GM12878 (cell line): ENCODE results near the gene SERPINI1. TPM values are rescaled to one million over a fixed set of nuclear protein-coding genes. Genes with fewer than 3 reads are reported as not detected.
A peak's percentile ranks its signal among the peaks of the same experiment; 100 is the strongest.

Experiments
- BMI1 ChIP-seq: fragments of 450-650 bp; IDR thresholded peaks from 2 replicates; pipeline ENCODE4 v1.6.1; 2016; ENCODE audit warnings: mild to moderate bottlenecking, moderate library complexity, borderline replicate concordance
- CBX3 ChIP-seq: fragments of 200-600 bp; sonication (generic); IDR thresholded peaks from 2 replicates; pipeline ENCODE4 v1.6.1; 2016; ENCODE audit warnings: low read depth, borderline replicate concordance
- CHD4 ChIP-seq: fragments of 200-600 bp; sonication (generic); IDR thresholded peaks from 2 replicates; pipeline ENCODE4 v1.6.1; 2016; ENCODE audit warnings: mild to moderate bottlenecking
- EGR1 ChIP-seq, 2 experiments: IDR thresholded peaks; 1 replicate in 1 of 2; 2 replicates in 1 of 2; pipeline ENCODE4 v1.6.1; 2011 to 2012; ENCODE audit warnings: low read depth in 2 of 2, low read length in 2 of 2, borderline replicate concordance in 1 of 2, mild to moderate bottlenecking in 1 of 2, moderate library complexity in 1 of 2
- ESRRA ChIP-seq: IDR thresholded peaks from 2 replicates; pipeline ENCODE4 v1.6.1; 2012; ENCODE audit warnings: mild to moderate bottlenecking, low read length, improper control_type of control experiment
- GATAD2B ChIP-seq: fragments of 450-650 bp; conservative IDR thresholded peaks from 2 replicates; pipeline ENCODE4 v1.6.1; 2017; ENCODE audit warnings: low read depth, mild to moderate bottlenecking, moderate library complexity
- HCFC1 ChIP-seq: fragments of 150-350 bp; IDR thresholded peaks from 2 replicates; pipeline ENCODE4 v1.6.1; 2014; ENCODE audit warnings: low read length
- IRF4 ChIP-seq: IDR thresholded peaks from 2 replicates; pipeline ENCODE4 v1.6.1; 2011; ENCODE audit warnings: low read depth, low read length
- MYB ChIP-seq: fragments of 150-350 bp; IDR thresholded peaks from 2 replicates; pipeline ENCODE4 v1.6.1; 2014; ENCODE audit warnings: mild to moderate bottlenecking, low read depth, low read length, borderline replicate concordance
- NFIC ChIP-seq: IDR thresholded peaks from 2 replicates; pipeline ENCODE4 v1.6.1; 2012; ENCODE audit warnings: low read depth, mild to moderate bottlenecking, inconsistent platforms, low read length, moderate library complexity
- PML ChIP-seq: IDR thresholded peaks from 2 replicates; pipeline ENCODE4 v1.6.1; 2012; ENCODE audit warnings: low read length, inconsistent platforms
- RAD21 ChIP-seq: IDR thresholded peaks from 2 replicates; pipeline ENCODE4 v1.6.1; 2011; ENCODE audit warnings: mild to moderate bottlenecking, low read depth, low read length, moderate library complexity; ENCODE audit not compliant: insufficient read depth
- RCOR1 ChIP-seq: conservative IDR thresholded peaks from 2 replicates; pipeline ENCODE4 v1.6.1; 2012; ENCODE audit warnings: low read depth, low read length, improper control_type of control experiment
- RUNX3 ChIP-seq: IDR thresholded peaks from 2 replicates; pipeline ENCODE4 v1.6.1; 2012; ENCODE audit warnings: low read length, inconsistent platforms
- TARDBP ChIP-seq: IDR thresholded peaks from 2 replicates; pipeline ENCODE4 v1.6.1; 2016; ENCODE audit warnings: borderline replicate concordance
- polyA plus RNA-seq, 11 experiments: library from polyadenylated mRNA; depleted of rRNA in 4 of 11; unstranded in 6 of 11; stranded (reverse) in 5 of 11; fragments of >200 nt; fragmentation: Nextera tagmentation in 4 of 11; fragmentation: Illumina TruSeq in 1 of 11; extraction: Ambion mirVana in 4 of 11; extraction: Trizol in 1 of 11; gene quantifications; 1 replicate in 1 of 11; 2 replicates in 10 of 11; pipeline versions ENCODE4 v1.2.1 to v1.2.3, GENCODE V29; 2011 to 2016; ENCODE audit warnings: inconsistent platforms in 2 of 11, missing spikeins in 2 of 11, low read depth in 1 of 11
- total RNA-seq, 4 experiments: library from RNA; depleted of rRNA in 3 of 4; stranded (reverse); fragments of >200 nt in 3 of 4; fragmentation: Illumina TruSeq in 1 of 4; extraction: Trizol in 1 of 4; gene quantifications; 2 replicates each; pipeline versions ENCODE4 v1.2.1 to v1.2.3, GENCODE V29; 2013 to 2021
- TF ChIP-seq, protein P1 (sequence below): IDR thresholded peaks from 2 replicates; pipeline ENCODE4 v1.6.1; 2012; ENCODE audit warnings: low read length, inconsistent platforms
- TF ChIP-seq, protein P2 (sequence below): fragments of 450-650 bp; IDR thresholded peaks from 2 replicates; pipeline ENCODE4 v1.6.1; 2017; ENCODE audit warnings: mild to moderate bottlenecking, low read depth, inconsistent platforms; ENCODE audit not compliant: poor library complexity, severe bottlenecking
- TF ChIP-seq, protein P3 (sequence below): IDR thresholded peaks from 2 replicates; pipeline ENCODE4 v1.6.1; 2012; ENCODE audit warnings: low read depth, low read length, improper control_type of control experiment
- TF ChIP-seq, protein P4 (sequence below): fragments of 450-650 bp; IDR thresholded peaks from 2 replicates; pipeline ENCODE4 v1.6.1; 2016; ENCODE audit warnings: mild to moderate bottlenecking
- TF ChIP-seq, protein P5 (sequence below): fragments of 450-650 bp; IDR thresholded peaks from 2 replicates; pipeline ENCODE4 v1.6.1; 2014; ENCODE audit warnings: mild to moderate bottlenecking
- TF ChIP-seq, protein P6 (sequence below): fragments of 450-650 bp; formaldehyde crosslinking; IDR thresholded peaks from 2 replicates; pipeline ENCODE4 v1.5.0; 2022; ENCODE audit warnings: mild to moderate bottlenecking, missing genetic modification characterization

The SERPINI1 gene
- total and polyA plus RNA-seq, 10 of the 15 experiments (the other 5 are each of a cell fraction or from before 2014, with no cell fraction given), result 1.5 to 7.6 (median 3.6) TPM

DNA sequence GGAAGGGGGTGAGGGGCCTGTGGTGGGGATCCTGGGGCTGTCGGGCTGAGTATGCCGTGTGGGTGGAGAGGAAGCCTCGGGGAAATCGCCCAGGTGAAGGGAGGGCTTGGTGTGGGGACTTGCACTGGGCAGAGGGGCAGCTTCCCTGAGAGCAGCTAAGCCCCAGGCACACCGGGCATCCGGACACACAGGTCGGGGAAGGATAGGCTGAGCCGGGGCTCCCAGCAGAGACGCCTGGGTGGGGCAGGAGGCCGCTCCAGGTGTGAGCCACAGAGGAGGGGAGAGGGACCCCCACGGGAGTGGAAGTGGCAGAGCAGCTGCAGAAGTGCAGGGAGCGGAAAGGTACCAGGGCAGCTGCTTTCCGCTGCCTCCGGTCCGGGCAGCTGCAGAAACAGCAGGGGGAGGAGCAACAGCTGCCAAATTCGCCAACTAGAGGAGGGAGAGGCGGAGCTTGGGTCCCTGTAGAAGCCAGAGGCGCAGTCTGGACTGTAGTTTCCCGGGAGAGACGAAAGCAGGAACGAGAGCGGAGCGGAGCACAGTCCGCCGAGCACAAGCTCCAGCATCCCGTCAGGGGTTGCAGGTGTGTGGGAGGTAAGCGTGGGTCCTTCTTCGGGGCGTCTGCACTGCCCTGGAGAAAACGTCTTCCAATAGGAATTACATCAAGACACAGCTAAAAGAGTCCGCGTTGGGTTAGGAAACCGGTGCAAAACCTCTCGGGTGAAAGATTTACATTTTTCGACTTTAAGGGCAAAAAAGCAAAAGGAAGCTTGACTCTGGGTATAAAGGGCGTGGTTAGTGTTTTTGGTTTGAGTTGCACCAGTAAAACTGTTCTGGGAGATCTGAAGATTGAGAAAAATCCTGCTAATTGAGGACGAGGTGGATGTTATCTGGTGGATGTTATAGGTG lies at the start of gene SERPINI1 (continued):
- TF ChIP-seq, protein P1, sequence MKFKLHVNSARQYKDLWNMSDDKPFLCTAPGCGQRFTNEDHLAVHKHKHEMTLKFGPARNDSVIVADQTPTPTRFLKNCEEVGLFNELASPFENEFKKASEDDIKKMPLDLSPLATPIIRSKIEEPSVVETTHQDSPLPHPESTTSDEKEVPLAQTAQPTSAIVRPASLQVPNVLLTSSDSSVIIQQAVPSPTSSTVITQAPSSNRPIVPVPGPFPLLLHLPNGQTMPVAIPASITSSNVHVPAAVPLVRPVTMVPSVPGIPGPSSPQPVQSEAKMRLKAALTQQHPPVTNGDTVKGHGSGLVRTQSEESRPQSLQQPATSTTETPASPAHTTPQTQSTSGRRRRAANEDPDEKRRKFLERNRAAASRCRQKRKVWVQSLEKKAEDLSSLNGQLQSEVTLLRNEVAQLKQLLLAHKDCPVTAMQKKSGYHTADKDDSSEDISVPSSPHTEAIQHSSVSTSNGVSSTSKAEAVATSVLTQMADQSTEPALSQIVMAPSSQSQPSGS, result no peak
- TF ChIP-seq, protein P2, sequence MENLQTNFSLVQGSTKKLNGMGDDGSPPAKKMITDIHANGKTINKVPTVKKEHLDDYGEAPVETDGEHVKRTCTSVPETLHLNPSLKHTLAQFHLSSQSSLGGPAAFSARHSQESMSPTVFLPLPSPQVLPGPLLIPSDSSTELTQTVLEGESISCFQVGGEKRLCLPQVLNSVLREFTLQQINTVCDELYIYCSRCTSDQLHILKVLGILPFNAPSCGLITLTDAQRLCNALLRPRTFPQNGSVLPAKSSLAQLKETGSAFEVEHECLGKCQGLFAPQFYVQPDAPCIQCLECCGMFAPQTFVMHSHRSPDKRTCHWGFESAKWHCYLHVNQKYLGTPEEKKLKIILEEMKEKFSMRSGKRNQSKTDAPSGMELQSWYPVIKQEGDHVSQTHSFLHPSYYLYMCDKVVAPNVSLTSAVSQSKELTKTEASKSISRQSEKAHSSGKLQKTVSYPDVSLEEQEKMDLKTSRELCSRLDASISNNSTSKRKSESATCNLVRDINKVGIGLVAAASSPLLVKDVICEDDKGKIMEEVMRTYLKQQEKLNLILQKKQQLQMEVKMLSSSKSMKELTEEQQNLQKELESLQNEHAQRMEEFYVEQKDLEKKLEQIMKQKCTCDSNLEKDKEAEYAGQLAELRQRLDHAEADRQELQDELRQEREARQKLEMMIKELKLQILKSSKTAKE, result no peak
- TF ChIP-seq, protein P3, sequence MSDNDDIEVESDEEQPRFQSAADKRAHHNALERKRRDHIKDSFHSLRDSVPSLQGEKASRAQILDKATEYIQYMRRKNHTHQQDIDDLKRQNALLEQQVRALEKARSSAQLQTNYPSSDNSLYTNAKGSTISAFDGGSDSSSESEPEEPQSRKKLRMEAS, result no peak
- TF ChIP-seq, protein P4, sequence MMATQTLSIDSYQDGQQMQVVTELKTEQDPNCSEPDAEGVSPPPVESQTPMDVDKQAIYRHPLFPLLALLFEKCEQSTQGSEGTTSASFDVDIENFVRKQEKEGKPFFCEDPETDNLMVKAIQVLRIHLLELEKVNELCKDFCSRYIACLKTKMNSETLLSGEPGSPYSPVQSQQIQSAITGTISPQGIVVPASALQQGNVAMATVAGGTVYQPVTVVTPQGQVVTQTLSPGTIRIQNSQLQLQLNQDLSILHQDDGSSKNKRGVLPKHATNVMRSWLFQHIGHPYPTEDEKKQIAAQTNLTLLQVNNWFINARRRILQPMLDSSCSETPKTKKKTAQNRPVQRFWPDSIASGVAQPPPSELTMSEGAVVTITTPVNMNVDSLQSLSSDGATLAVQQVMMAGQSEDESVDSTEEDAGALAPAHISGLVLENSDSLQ, result no peak
- TF ChIP-seq PML, result peak; percentile 72
- TF ChIP-seq CBX3, result no peak
- no peak for TF ChIP-seq MYB
- TF ChIP-seq CHD4, result no peak
- no peak for TF ChIP-seq RAD21
- 0 out of 2 replicates have a peak, but pooled peaks have one; percentile 28 for TF ChIP-seq IRF4
- peak; percentile 3 for TF ChIP-seq RUNX3
- TF ChIP-seq GATAD2B, result peak; percentile 86; the same call in 1 of the 2 replicates
- TF ChIP-seq HCFC1, result no peak
- TF ChIP-seq BMI1, result no peak
- no peak for TF ChIP-seq EGR1 (IDR thresholded peaks at IDR 0.05; ENCODE audit: borderline replicate concordance in 1 of 2, low read depth in 2 of 2, low read length in 2 of 2)
- TF ChIP-seq, protein P5, sequence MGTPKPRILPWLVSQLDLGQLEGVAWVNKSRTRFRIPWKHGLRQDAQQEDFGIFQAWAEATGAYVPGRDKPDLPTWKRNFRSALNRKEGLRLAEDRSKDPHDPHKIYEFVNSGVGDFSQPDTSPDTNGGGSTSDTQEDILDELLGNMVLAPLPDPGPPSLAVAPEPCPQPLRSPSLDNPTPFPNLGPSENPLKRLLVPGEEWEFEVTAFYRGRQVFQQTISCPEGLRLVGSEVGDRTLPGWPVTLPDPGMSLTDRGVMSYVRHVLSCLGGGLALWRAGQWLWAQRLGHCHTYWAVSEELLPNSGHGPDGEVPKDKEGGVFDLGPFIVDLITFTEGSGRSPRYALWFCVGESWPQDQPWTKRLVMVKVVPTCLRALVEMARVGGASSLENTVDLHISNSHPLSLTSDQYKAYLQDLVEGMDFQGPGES, result no peak
- no peak for TF ChIP-seq NFIC
- TF ChIP-seq ESRRA, result no peak
- no peak for TF ChIP-seq TARDBP
- TF ChIP-seq, protein P6, sequence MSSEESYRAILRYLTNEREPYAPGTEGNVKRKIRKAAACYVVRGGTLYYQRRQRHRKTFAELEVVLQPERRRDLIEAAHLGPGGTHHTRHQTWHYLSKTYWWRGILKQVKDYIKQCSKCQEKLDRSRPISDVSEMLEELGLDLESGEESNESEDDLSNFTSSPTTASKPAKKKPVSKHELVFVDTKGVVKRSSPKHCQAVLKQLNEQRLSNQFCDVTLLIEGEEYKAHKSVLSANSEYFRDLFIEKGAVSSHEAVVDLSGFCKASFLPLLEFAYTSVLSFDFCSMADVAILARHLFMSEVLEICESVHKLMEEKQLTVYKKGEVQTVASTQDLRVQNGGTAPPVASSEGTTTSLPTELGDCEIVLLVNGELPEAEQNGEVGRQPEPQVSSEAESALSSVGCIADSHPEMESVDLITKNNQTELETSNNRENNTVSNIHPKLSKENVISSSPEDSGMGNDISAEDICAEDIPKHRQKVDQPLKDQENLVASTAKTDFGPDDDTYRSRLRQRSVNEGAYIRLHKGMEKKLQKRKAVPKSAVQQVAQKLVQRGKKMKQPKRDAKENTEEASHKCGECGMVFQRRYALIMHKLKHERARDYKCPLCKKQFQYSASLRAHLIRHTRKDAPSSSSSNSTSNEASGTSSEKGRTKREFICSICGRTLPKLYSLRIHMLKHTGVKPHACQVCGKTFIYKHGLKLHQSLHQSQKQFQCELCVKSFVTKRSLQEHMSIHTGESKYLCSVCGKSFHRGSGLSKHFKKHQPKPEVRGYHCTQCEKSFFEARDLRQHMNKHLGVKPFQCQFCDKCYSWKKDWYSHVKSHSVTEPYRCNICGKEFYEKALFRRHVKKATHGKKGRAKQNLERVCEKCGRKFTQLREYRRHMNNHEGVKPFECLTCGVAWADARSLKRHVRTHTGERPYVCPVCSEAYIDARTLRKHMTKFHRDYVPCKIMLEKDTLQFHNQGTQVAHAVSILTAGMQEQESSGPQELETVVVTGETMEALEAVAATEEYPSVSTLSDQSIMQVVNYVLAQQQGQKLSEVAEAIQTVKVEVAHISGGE (CRISPR knock-in tag), result no peak
- TF ChIP-seq RCOR1, result no peak
